ENCODE results near the gene PLCB1. TPM values are rescaled to one million over a fixed set of nuclear protein-coding genes. Genes with fewer than 3 reads are reported as not detected.
"Not testable (repeated sequence)": the region's sequence is repeated elsewhere in the genome, so short reads cannot be mapped to it uniquely, and the experiment has no call there.

PLCB1 gene
- total RNA-seq, 1 donor from 2014 or later: 13.6 TPM

DNA sequence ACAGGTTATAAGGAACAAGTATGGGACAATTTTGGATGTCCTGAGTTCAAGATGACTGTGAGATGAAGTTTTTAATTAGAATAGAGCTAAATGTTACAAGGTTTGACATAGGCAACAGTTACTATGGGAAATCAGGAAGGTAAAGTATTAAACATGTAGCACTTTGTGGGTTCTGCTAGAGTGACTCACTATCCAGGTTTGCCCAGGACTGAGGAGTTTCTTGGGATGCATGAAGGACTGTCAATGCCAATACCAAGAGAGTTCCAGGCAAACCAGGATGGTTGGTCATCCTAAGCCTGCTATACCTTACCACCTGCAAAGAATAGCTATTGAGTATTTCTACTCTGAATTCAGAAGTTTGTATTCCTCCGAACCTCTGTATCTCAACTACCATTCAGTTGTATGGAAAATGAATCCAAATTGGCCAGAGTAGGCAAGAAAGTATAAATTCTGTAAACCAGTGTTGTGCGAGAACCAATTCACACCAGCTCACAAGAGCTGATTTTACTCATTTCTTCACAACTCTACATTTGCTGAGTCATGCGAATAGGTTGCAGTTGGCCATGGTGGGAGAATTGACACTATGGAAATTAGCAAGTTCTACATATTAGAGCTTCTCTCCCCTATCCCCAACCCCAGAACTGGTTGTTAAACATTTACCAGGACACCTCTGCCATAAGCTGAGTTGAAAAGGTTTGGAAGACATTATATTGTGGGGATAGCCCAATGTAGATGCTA is 449.5 kb downstream of the PLCB1 start:
- DNase-seq (ENCODE audit: low read depth, low spot score): no peak

- DNase-seq (ENCODE audit: low read depth, low spot score): no peak
Measured at GRCh38 chr20:8583012-8583565, 451.0 kb downstream of the PLCB1 start.

GRCh38 chr20:8583566-8584043 is 451.5 kb downstream of the PLCB1 start:
- no peak for DNase-seq (ENCODE audit: low read depth, low spot score)

DNA sequence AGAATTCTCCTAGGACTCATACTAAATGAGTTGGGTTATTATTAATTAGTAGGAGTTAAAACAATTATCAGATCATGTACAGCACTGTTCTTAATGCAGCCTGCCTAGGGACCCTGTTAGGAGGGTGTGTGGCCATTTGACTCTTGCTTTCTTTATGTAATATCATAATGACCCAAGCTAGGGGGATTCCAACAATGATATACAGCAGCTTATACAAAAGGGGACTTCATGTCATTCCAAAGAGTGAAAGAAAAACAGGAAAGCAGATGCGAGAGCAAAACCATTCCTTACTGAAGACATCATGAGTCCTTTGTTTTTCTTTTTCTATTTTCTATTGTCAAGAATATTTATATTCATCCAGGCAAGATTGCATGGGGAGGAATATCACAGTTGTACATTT is 455.2 kb downstream of the PLCB1 start:
- peak; percentile 59 for DNase-seq (ENCODE audit: low read depth, low spot score)

DNA sequence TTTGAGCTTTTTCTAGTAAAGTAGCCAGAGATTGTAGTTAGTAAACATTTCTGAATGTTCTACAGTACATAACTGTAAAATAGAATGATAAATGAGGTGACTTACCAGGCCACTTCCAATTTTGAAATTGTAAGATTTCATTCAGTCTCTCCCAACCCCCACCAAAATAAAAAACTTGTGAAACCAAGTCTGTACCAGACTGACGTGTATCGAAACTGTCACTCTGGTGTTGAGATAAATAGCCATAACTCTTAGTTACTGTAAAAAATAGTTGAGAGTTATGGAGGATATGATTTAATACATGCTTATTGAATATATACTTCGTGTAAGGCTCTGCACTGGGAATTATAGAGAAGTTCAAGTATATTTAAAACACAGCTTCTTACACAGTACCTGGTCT is 455.7 kb downstream of the PLCB1 start:
- DNase-seq (ENCODE audit: low read depth, low spot score): no peak

DNA sequence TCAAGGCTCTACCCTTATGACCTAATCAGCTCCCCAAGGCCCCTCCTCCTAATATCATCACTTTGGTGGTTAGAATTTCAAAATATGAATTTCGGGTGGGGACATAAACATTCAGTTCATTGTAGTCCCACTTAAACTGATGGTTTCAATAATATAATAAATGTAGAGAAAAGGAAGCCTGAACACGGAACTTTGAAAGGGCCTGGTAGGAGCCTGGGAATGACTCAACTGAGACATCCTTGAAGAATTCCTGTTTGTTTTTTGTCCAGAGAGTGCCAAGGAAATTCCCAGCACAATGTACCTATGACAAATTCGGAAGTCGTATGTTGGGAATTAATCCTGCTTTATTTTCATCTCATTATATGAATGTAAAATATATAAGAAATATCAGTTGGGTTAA is 457.9 kb downstream of the PLCB1 start:
- DNase-seq (ENCODE audit: low read depth, low spot score): peak; percentile 86

GRCh38 chr20:8600910-8601541 is 469.0 kb downstream of the PLCB1 start:
- not testable (repeated sequence) for DNase-seq (ENCODE audit: low read depth, low spot score)

DNA sequence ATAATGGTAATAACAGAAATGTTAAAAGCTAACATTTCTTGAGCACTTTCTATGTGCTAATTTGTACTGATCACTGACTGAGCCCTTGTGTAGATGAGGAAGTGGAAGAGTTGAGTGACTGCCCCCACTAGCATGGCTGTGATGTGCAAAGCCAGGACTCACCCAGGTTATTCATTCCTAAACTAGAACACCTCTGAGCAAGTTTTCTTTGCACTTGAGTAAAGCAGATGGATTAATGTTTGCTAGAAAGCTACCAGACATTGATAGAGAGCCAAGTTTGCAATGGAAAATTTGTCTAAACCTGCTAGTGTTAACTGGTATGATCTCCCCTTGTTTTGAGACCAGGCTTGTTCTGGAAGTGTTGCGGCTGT is 469.5 kb downstream of the PLCB1 start:
- DNase-seq (ENCODE audit: low read depth, low spot score): no peak

DNA sequence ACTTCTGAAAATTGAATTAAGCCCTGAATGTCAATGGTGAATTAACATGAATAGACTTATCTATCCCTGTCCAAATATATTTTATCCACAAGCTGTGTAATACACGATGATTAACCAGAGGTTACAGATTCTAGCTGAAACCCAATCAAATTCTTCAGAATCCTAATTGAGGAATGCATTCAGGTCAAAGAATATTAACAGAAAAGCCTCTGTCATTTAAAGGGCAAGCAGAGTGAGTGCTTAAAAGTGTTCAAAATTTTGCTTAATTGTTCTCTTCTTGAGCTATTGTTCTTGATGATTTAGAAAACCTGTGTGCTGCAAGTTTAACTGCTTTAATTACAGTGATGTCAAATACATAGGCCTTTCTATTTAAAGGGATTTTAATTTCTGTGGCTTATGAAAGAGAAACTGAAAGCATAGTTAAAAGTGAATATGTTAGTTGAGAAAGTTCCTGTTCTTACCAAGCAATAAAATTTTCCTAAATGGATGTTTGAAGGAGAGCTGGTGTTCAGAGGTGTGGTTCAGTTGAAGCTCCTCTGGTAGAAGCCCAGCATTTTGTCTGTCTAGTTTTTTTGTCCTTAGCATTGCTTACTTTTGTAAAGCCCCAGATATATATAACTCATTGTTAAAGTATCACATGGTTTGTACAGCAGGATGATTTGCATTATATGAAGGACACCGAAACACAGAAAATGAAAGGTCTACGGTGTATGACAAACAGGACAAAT is 470.5 kb downstream of the PLCB1 start:
- no peak for DNase-seq (ENCODE audit: low read depth, low spot score)

GRCh38 chr20:8608470-8608869 is 476.4 kb downstream of the PLCB1 start:
- no peak for DNase-seq (ENCODE audit: low read depth, low spot score)

DNA sequence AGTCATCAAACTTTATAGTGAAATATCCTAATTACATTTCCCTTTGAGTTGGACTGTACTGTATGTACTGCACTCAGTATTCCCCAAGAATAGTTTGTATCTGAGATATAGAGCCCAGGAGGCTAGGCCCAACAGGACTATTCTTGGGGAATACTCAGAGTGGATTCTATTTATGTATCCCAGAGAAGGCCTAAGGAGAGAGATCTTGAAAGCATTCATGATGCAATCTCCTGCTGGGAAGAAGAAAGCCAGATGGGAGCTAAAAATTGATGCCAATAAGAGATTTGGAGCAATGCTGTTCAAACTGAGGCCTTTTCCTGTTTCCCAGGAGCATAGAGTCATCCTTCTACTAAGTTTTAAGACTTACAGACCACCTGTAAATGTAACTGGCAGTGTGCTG is 484.7 kb downstream of the PLCB1 start:
- DNase-seq (ENCODE audit: low read depth, low spot score): no peak

- no peak for DNase-seq (ENCODE audit: low read depth, low spot score)
Measured at GRCh38 chr20:8621001-8621400, 488.9 kb downstream of the PLCB1 start.

- no peak for DNase-seq (ENCODE audit: low read depth, low spot score)
Measured at GRCh38 chr20:8624046-8624445, 492.0 kb downstream of the PLCB1 start.

- no peak for DNase-seq (ENCODE audit: low read depth, low spot score)
Measured at GRCh38 chr20:8624616-8625015, 492.6 kb downstream of the PLCB1 start.

DNA sequence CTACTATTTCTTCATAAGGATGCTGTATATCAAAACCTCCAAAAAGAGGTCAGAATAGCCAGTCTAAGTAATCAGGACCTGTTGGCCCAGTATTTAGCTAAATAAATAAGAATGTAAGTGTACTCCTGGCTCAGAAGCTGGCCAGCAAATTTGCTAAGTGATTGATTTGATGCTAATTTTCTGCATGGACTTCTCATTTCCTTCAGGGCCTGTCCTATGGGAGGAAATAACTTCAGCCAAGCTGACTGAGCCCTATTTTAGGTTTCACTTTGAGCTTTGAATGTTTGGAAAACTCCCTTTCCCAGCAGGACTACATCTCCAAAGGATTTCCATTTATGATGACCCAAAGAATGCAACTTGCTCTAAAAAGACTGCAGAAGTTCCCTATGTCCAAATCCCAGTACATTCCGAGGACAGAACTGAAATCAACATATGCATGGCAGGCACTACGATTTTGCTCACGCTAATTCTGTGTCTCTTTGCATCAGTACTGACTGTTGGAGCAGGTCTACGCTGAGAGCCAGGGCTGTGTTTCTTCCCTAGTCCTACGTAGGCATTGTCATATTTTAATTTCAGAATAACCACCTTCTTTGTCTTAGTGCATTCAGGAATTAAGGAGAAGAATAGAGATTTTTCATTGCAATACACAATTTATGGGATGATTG is 495.4 kb downstream of the PLCB1 start:
- no peak for DNase-seq (ENCODE audit: low read depth, low spot score)

DNA sequence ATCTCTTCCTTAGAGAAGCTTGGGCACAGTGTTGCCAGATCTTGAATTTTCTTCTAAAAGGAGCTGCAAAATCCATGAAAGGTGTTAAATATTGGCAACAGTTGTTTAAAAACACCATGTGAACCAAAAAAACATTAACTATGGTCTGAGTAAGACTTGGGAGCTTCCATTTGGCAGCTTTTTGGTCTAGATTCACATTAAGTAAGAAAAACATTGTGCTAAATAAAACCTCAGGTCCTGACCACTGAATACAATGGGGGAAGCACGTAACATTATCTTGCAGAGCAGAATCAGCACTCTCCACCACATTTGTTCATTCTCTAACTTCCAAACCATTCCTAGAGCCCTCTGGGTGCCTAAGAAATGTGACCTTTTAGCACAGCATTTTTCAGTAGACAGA is 499.2 kb downstream of the PLCB1 start:
- no peak for DNase-seq (ENCODE audit: low read depth, low spot score)

DNA sequence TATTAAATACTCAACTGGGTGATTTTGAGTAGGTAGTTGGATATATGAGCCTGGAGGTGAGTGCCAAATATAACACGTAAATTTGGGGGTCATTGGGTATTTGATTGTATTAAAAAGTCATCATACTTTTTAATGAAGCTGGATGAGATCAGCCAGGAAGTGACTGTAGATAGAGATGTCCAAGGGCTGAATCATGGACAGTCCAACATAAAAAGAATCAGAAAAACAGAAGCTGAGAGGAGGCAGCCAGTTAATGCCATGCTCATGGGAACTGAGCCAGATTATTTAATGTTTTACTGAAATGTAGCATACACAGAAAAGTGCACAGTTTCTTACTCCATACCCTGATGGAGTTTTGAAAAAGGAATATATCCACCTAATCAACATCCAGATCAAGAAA is 501.3 kb downstream of the PLCB1 start:
- no peak for DNase-seq (ENCODE audit: low read depth, low spot score)

GRCh38 chr20:8635048-8635572 is 503.0 kb downstream of the PLCB1 start:
- no peak for DNase-seq (ENCODE audit: low read depth, low spot score)

DNA sequence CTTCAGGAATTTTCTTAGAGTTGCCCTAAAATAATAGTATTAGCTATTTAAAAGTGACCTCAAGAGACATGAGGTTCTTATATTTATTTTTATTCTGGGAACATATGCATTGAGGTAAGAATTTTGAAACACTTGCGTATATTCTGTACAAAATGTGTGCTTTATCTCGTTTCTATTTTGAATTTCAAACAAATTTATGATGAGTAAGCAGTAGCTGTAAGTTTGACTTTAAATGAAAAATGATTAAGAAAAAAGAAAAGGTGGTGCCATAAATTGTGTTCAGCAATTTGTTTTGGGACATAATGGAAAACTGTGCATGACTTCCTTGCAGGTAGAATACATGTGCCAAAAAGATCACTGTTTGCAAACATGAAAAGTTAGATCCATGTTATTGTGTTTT is 503.8 kb downstream of the PLCB1 start:
- DNase-seq (ENCODE audit: low read depth, low spot score): no peak

GRCh38 chr20:8639112-8639778 is 507.2 kb downstream of the PLCB1 start:
- DNase-seq (ENCODE audit: low read depth, low spot score): no peak

DNA sequence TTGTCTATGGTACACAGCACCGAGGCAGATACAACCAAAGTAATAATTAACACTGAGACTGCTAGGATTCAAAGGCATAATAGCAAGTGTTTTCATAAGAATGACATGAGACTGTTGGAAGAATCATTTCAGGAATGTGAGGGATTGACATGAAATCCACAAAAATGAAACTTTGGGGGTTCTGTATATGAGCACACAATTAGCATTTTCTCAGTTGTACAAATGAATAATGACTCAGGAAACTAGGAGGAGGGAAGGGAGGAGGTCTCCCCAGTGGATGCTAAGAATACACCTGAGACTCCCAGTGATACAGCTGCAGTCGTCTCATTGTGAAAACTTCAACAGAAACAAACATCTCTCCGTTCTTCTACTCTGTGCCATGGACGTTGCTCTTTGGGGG is 508.4 kb downstream of the PLCB1 start:
- no peak for DNase-seq (ENCODE audit: low read depth, low spot score)

All from pulmonary artery endothelial cell (primary cell).